Common myeloid progenitor, CD34-positive (primary cell): ENCODE results near the gene PDE6H.

Experiments used
- CTCF ChIA-PET: fragments of 350-600 bp; sonication (Branson Sonifier 250); formaldehyde crosslinking; loops from one replicate; lab custom pipeline; 2021; ENCODE audit warnings: antibody characterized with exemption; lab: Charles Lee
- POLR2A ChIA-PET: fragments of 350-600 bp; sonication (Branson Sonifier 250); formaldehyde crosslinking; loops from one replicate; lab custom pipeline; 2021; ENCODE audit warnings: antibody characterized with exemption; lab: Charles Lee
- DNase-seq, 3 donors: peaks; one replicate each; pipeline versions ENCODE4 v3.0.0 to v3.0.0-alpha.2; 2013
- H3K27ac ChIP-seq, 2 experiments: 1 replicate in 1 of 2; 2 replicates in 1 of 2; pipeline ENCODE4 v1.7.0; 2013; ENCODE audit warnings: inconsistent platforms in 2 of 2, low read length in 2 of 2, mild to moderate bottlenecking in 2 of 2, low read depth in 1 of 2, moderate library complexity in 1 of 2; ENCODE audit not compliant: severe bottlenecking in 2 of 2, insufficient read depth in 1 of 2, poor library complexity in 1 of 2
- H3K27me3 ChIP-seq, 5 experiments: replicated peaks in 2 of 5; 1 replicate in 3 of 5; 2 replicates in 2 of 5; pipeline versions ENCODE4 v1.6.1 to v1.7.0; 2013; ENCODE audit warnings: low read length in 4 of 5, mild to moderate bottlenecking in 2 of 5, moderate library complexity in 2 of 5, inconsistent platforms in 1 of 5; ENCODE audit not compliant: insufficient read depth in 5 of 5, control insufficient read depth in 4 of 5
- H3K36me3 ChIP-seq, 4 experiments: 1 replicate in 2 of 4; 2 replicates in 2 of 4; pipeline versions ENCODE4 v1.6.1 to v1.7.0; 2013; ENCODE audit warnings: low read length in 3 of 4, control low read depth in 1 of 4, mild to moderate bottlenecking in 1 of 4; ENCODE audit not compliant: control insufficient read depth in 4 of 4, insufficient read depth in 4 of 4
- H3K4me1 ChIP-seq, 4 experiments: 1 replicate in 3 of 4; 2 replicates in 1 of 4; pipeline versions ENCODE4 v1.6.1 to v1.7.1; 2013; ENCODE audit warnings: low read length in 3 of 4, mild to moderate bottlenecking in 3 of 4, control low read depth in 1 of 4, inconsistent platforms in 1 of 4, moderate library complexity in 1 of 4; ENCODE audit not compliant: control insufficient read depth in 4 of 4, insufficient read depth in 4 of 4; ENCODE audit errors: control extremely low read depth in 1 of 4
- H3K4me3 ChIP-seq, 7 experiments: 1 replicate in 4 of 7; 2 replicates in 3 of 7; pipeline versions ENCODE4 v1.5.1 to v1.7.0; 2013; ENCODE audit warnings: mild to moderate bottlenecking in 7 of 7, low read length in 6 of 7, moderate library complexity in 6 of 7, inconsistent platforms in 2 of 7, low read depth in 2 of 7, control low read depth in 1 of 7; ENCODE audit not compliant: insufficient read depth in 4 of 7, control insufficient read depth in 1 of 7; ENCODE audit errors: extremely low read depth in 1 of 7
- H3K9me3 ChIP-seq, 5 experiments: 1 replicate in 4 of 5; 2 replicates in 1 of 5; pipeline versions ENCODE4 v1.6.1 to v1.7.1; 2013; ENCODE audit warnings: low read length in 4 of 5, mild to moderate bottlenecking in 2 of 5, inconsistent platforms in 1 of 5, low read depth in 1 of 5, moderate library complexity in 1 of 5; ENCODE audit not compliant: control insufficient read depth in 4 of 5, insufficient read depth in 2 of 5; ENCODE audit errors: control extremely low read depth in 1 of 5
- WGBS: methylation state at CpG from one replicate; pipeline ENCODE4 v1.1.5; 2013; ENCODE audit not compliant: insufficient coverage; 5-methylcytosine and 5-hydroxymethylcytosine counted together

Gene PDE6H

GRCh38 chr12:14949631-14950030 is 23.2 kb upstream of the PDE6H start:
- DNase-seq = no peak
- Histone ChIP-seq H3K4me1 (peaks cover 65 to 88% (median 77%) of the 10 kb centered on the region in 4 experiments), H3K27me3 (no peaks in the 10 kb centered on the region), H3K27ac (peak overlapping the region; percentile 82 to 92), H3K36me3 (peaks cover 23 to 80% (median 46%) of the 10 kb centered on the region in 4 experiments), H3K4me3 (peak overlapping the region in 3 of 7 experiments; percentile 4 to 28 (median 6)), H3K9me3 (no peaks in the 10 kb centered on the region)
- CTCF ChIA-PET = no interaction called here
- 98% methylated on average over 5 of the region's 5 CpGs for WGBS
- POLR2A ChIA-PET = no interaction called here

DNA sequence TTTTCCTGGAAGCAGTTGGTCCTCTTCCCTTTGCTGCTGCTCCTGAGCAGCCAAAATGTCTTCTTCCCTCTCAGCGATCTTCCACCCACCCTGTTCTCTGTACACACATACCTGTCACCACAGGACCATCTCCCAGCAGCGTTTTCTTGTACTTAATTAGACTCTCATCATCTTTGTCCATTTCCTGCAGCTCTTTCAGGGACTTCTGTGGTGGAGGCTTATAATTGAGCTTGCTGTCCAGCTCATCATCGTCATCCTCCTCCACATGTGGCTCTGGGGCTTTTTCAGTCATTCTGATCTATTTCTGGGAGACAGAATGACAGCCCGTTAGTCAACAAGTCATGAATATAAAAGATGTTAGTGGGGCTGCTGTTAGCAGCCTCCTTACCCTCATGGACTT is 22.4 kb upstream of the PDE6H start:
- Histone ChIP-seq H3K27ac (peak overlapping the region; percentile 82 to 92), H3K9me3 (no peaks in the 10 kb centered on the region), H3K4me1 (peaks cover 72 to 95% (median 82%) of the 10 kb centered on the region in 4 experiments), H3K36me3 (peaks cover 17 to 73% (median 40%) of the 10 kb centered on the region in 4 experiments), H3K4me3 (no peak overlapping the region), H3K27me3 (no peaks in the 10 kb centered on the region)
- 100% methylated on average over 2 of the region's 4 CpGs for WGBS
- DNase-seq = no peak
- POLR2A ChIA-PET = no interaction called here
- CTCF ChIA-PET = interaction anchor here (1.5 kb wide), 1 partner anchor 11 kb away, joined by 4 read pairs; no protein-coding TSS in a partner anchor

- Histone ChIP-seq H3K9me3 (no peaks in the 10 kb centered on the region), H3K27me3 (no peaks in the 10 kb centered on the region), H3K4me3 (peak overlapping the region in 4 of 7 experiments; percentile 5 to 55 (median 42)), H3K4me1 (peaks cover 79 to 100% (median 88%) of the 10 kb centered on the region in 4 experiments), H3K36me3 (peaks cover 11 to 71% (median 35%) of the 10 kb centered on the region in 4 experiments), H3K27ac (peak overlapping the region; percentile 82 to 92)
- no peak for DNase-seq
- CTCF ChIA-PET = interaction anchor here (0.7 to 2.1 kb wide), 3 partner anchors 12 to 44 kb away, joined by 3 to 5 read pairs (median 4); no protein-coding TSS in a partner anchor
- 81% methylated on average over 5 of the region's 6 CpGs for WGBS
- POLR2A ChIA-PET = no interaction called here
These were observed 21.7 kb upstream of the PDE6H start for GRCh38 chr12:14950982-14951746.

- Histone ChIP-seq H3K27ac (peak overlapping the region; percentile 82 to 92), H3K36me3 (peaks cover 13 to 71% (median 28%) of the 10 kb centered on the region in 4 experiments), H3K27me3 (no peaks in the 10 kb centered on the region), H3K4me1 (peaks cover 80 to 100% (median 92%) of the 10 kb centered on the region in 4 experiments), H3K9me3 (no peaks in the 10 kb centered on the region), H3K4me3 (peak overlapping the region in 5 of 7 experiments; percentile 11 to 55 (median 33))
- CTCF ChIA-PET = interaction anchor here (0.7 to 2.1 kb wide), 2 partner anchors 15 to 43 kb away, joined by 3 to 5 read pairs; no protein-coding TSS in a partner anchor
- POLR2A ChIA-PET = no interaction called here
- no CpG with 5 or more reads among the region's 1 CpG for WGBS
- no peak for DNase-seq
These were observed 21.0 kb upstream of the PDE6H start for GRCh38 chr12:14951851-14952250.

GRCh38 chr12:14952299-14952921 is 20.4 kb upstream of the PDE6H start:
- CTCF ChIA-PET = interaction anchor here (2.1 kb wide), 1 partner anchor 43 kb away, joined by 5 read pairs; no protein-coding TSS in a partner anchor
- peak overlapping the region in 5 of 7 experiments; percentile 11 to 55 (median 29) for H3K4me3 ChIP-seq

GRCh38 chr12:14953752-14954151 is 19.1 kb upstream of the PDE6H start:
- no peak for DNase-seq
- no peaks in the 10 kb centered on the region for H3K9me3 ChIP-seq
- peak overlapping the region in 4 of 7 experiments; percentile 4 to 26 (median 17) for H3K4me3 ChIP-seq
- H3K27ac ChIP-seq = peak overlapping the region; percentile 82 to 92
- WGBS = 40% methylated on average over 1 of the region's 1 CpG
- ChIA-PET CTCF (interaction anchor here (1.1 to 1.3 kb wide), 3 partner anchors 12 to 107 kb away, joined by 3 to 5 read pairs (median 3); no protein-coding TSS in a partner anchor), POLR2A (no interaction called here)
- H3K27me3 ChIP-seq = no peaks in the 10 kb centered on the region
- peaks cover 9 to 65% (median 19%) of the 10 kb centered on the region in 4 experiments for H3K36me3 ChIP-seq
- peaks cover 89 to 100% (median 96%) of the 10 kb centered on the region in 4 experiments for H3K4me1 ChIP-seq

More at GRCh38 chr12:14952299-14952921, 20.4 kb upstream of the PDE6H start:
- POLR2A ChIA-PET = no interaction called here
- H3K4me1 ChIP-seq = peaks cover 84 to 100% (median 95%) of the 10 kb centered on the region in 4 experiments
- H3K36me3 ChIP-seq = peaks cover 11 to 68% (median 24%) of the 10 kb centered on the region in 4 experiments
- no peaks in the 10 kb centered on the region for H3K27me3 ChIP-seq
- 44% methylated on average over 5 of the region's 7 CpGs for WGBS
- peak; percentile 69 to 92 (median 85) for DNase-seq
- H3K27ac ChIP-seq = peak overlapping the region; percentile 82 to 92
- H3K9me3 ChIP-seq = no peaks in the 10 kb centered on the region
